Liver (tissue), 9 donors: Measurements from ENCODE around the gene DDIT4. TPM values are rescaled to one million over a fixed set of nuclear protein-coding genes. Genes with fewer than 3 reads are reported as not detected.

Experiments
- DNase-seq: peaks from one replicate; pipeline ENCODE4 v3.0.0-alpha.2; 2017; ENCODE audit warnings: low spot score
- H3K27ac ChIP-seq, 2 donors: one replicate each; pipeline ENCODE4 v1.7.0; 2013; ENCODE audit warnings: inconsistent platforms in 2 of 2, low read length in 2 of 2, control low read depth in 1 of 2, low read depth in 1 of 2, mild to moderate bottlenecking in 1 of 2
- H3K27me3 ChIP-seq, 4 donors: one replicate each; pipeline versions ENCODE4 v1.6.1 to v1.7.0; 2013; ENCODE audit warnings: low read length in 3 of 4, inconsistent platforms in 1 of 4, mild to moderate bottlenecking in 1 of 4, moderate library complexity in 1 of 4; ENCODE audit not compliant: control insufficient read depth in 4 of 4, insufficient read depth in 4 of 4
- H3K36me3 ChIP-seq, 4 donors: one replicate each; pipeline versions ENCODE4 v1.6.1 to v1.7.0; 2013; ENCODE audit warnings: low read length in 3 of 4, mild to moderate bottlenecking in 3 of 4, low read depth in 1 of 4, moderate library complexity in 1 of 4; ENCODE audit not compliant: control insufficient read depth in 4 of 4, insufficient read depth in 3 of 4
- H3K4me1 ChIP-seq, 4 donors: one replicate each; pipeline versions ENCODE4 v1.6.1 to v1.7.0; 2013; ENCODE audit warnings: low read length in 3 of 4, mild to moderate bottlenecking in 3 of 4, moderate library complexity in 1 of 4; ENCODE audit not compliant: control insufficient read depth in 4 of 4, insufficient read depth in 4 of 4
- H3K4me3 ChIP-seq, 3 donors: one replicate each; pipeline versions ENCODE4 v1.6.1 to v1.7.0; 2013; ENCODE audit warnings: low read length in 3 of 3, control low read depth in 1 of 3, low read depth in 1 of 3, mild to moderate bottlenecking in 1 of 3
- H3K9ac ChIP-seq, 2 donors: one replicate each; pipeline ENCODE4 v1.7.0; 2013; ENCODE audit warnings: low read length in 2 of 2, mild to moderate bottlenecking in 2 of 2, moderate library complexity in 2 of 2, control low read depth in 1 of 2, low read depth in 1 of 2
- H3K9me3 ChIP-seq, 4 donors: one replicate each; pipeline versions ENCODE4 v1.6.1 to v1.7.0; 2013; ENCODE audit warnings: low read length in 3 of 4; ENCODE audit not compliant: control insufficient read depth in 4 of 4
- EGR1 ChIP-seq, 2 donors: IDR thresholded peaks; 2 replicates each; pipeline ENCODE4 v1.6.1; 2016 to 2018; ENCODE audit warnings: antibody characterized with exemption in 2 of 2, low read depth in 2 of 2
- FOXA1 ChIP-seq: IDR thresholded peaks from 2 replicates; pipeline ENCODE4 v1.6.1; 2016; ENCODE audit warnings: antibody characterized with exemption
- FOXA2 ChIP-seq: IDR thresholded peaks from 2 replicates; pipeline ENCODE4 v1.6.1; 2016; ENCODE audit warnings: antibody characterized with exemption
- HNF4A ChIP-seq, 2 donors: conservative IDR thresholded peaks; 2 replicates each; pipeline ENCODE4 v1.6.1; 2016; ENCODE audit warnings: antibody characterized with exemption in 2 of 2, mild to moderate bottlenecking in 2 of 2
- HNF4G ChIP-seq: IDR thresholded peaks from 2 replicates; pipeline ENCODE4 v1.6.1; 2016; ENCODE audit warnings: antibody characterized with exemption
- NR2F2 ChIP-seq: IDR thresholded peaks from 2 replicates; pipeline ENCODE4 v1.6.1; 2016; ENCODE audit warnings: antibody characterized with exemption
- RAD21 ChIP-seq, 2 donors: IDR thresholded peaks; 2 replicates each; pipeline ENCODE4 v1.6.1; 2016; ENCODE audit warnings: antibody characterized with exemption in 2 of 2, mild to moderate bottlenecking in 2 of 2
- RXRA ChIP-seq, 2 donors: IDR thresholded peaks; 2 replicates each; pipeline ENCODE4 v1.6.1; 2017 to 2018; ENCODE audit warnings: antibody characterized with exemption in 2 of 2, mild to moderate bottlenecking in 1 of 2
- SP1 ChIP-seq: IDR thresholded peaks from 2 replicates; pipeline ENCODE4 v1.6.1; 2018; ENCODE audit warnings: antibody characterized with exemption, mild to moderate bottlenecking
- TAF1 ChIP-seq: conservative IDR thresholded peaks from 2 replicates; pipeline ENCODE4 v1.6.1; 2016; ENCODE audit warnings: antibody characterized with exemption, mild to moderate bottlenecking
- YY1 ChIP-seq: IDR thresholded peaks from 2 replicates; pipeline ENCODE4 v1.6.1; 2016; ENCODE audit warnings: antibody characterized with exemption, mild to moderate bottlenecking
- WGBS: extraction: QIAGEN DNeasy Blood & Tissue Kit; methylation state at CpG from one replicate; pipeline ENCODE4 v1.1.7; 2013; 5-methylcytosine and 5-hydroxymethylcytosine counted together
- polyA plus RNA-seq, 2 donors: library from polyadenylated mRNA; stranded (reverse) in 1 of 2; unstranded in 1 of 2; fragments of 200-250 nt in 1 of 2; fragments of >200 nt in 1 of 2; fragmentation: Nextera tagmentation in 1 of 2; extraction: Ambion mirVana in 1 of 2; gene quantifications; one replicate each; pipeline versions ENCODE4 v1.2.1 to v1.2.3, GENCODE V29; 2013 to 2015
- total RNA-seq, 2 donors: library from RNA; depleted of rRNA; stranded (reverse); fragments of >200 nt; gene quantifications; one replicate each; pipeline ENCODE4 v1.2.3, GENCODE V29; 2014
- TF ChIP-seq, protein P1 (sequence below): fragments of 150-350 bp; IDR thresholded peaks from 2 replicates; pipeline ENCODE4 v1.5.1; 2017; ENCODE audit warnings: improper control_type of control experiment, low read depth, low read length; ENCODE audit not compliant: missing input control
- TF ChIP-seq, protein P2 (sequence below): IDR thresholded peaks from 2 replicates; pipeline ENCODE4 v1.6.1; 2016; ENCODE audit warnings: antibody characterized with exemption
- TF ChIP-seq, protein P3 (sequence below): IDR thresholded peaks from 2 replicates; pipeline ENCODE4 v1.6.1; 2016; ENCODE audit warnings: antibody characterized with exemption
- donor health status: healthy.
- donor health status: healthy.
- donor health status: healthy.
- donor health status: healthy.
- donor health status: healthy.

DDIT4 gene
- total and polyA plus RNA-seq, 4 donors, result 18.4 to 69.0 (median 43.7) TPM

DNA sequence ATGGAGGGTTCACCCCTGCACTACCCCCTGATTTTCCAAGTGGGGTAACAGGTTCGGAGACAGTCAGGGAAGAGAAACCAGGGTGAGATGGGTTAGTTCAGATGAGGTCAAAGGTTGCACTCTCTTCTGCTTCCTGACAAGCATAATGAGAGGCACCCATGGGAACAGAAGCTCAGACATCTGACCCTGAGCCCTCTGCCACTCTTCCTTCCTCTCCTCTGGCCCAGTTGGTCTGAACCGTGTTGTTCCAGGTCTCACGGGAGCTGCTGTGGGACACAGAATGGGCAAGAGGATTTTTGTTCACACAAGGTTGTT lies 42.6 kb downstream of the DDIT4 start:
- no peak for DNase-seq
- H3K4me1 ChIP-seq, result peaks cover 18 to 54% (median 48%) of the 10 kb centered on the region in 4 donors
- WGBS, result 55% methylated on average over 3 of the region's 3 CpGs
- TF ChIP-seq, protein P1, sequence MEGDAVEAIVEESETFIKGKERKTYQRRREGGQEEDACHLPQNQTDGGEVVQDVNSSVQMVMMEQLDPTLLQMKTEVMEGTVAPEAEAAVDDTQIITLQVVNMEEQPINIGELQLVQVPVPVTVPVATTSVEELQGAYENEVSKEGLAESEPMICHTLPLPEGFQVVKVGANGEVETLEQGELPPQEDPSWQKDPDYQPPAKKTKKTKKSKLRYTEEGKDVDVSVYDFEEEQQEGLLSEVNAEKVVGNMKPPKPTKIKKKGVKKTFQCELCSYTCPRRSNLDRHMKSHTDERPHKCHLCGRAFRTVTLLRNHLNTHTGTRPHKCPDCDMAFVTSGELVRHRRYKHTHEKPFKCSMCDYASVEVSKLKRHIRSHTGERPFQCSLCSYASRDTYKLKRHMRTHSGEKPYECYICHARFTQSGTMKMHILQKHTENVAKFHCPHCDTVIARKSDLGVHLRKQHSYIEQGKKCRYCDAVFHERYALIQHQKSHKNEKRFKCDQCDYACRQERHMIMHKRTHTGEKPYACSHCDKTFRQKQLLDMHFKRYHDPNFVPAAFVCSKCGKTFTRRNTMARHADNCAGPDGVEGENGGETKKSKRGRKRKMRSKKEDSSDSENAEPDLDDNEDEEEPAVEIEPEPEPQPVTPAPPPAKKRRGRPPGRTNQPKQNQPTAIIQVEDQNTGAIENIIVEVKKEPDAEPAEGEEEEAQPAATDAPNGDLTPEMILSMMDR, result no peak
- TF ChIP-seq RXRA (IDR thresholded peaks at IDR 0.05) (no peak), NR2F2 (peak; percentile 85)
- peak overlapping the region; percentile 4 to 14 for H3K9ac ChIP-seq
- no peak overlapping the region for H3K4me3 ChIP-seq
- no peaks in the 10 kb centered on the region for H3K27me3 ChIP-seq
- no peaks in the 10 kb centered on the region for H3K36me3 ChIP-seq
- H3K9me3 ChIP-seq, result no peaks in the 10 kb centered on the region
- peak overlapping the region; percentile 91 for H3K27ac ChIP-seq

DNA sequence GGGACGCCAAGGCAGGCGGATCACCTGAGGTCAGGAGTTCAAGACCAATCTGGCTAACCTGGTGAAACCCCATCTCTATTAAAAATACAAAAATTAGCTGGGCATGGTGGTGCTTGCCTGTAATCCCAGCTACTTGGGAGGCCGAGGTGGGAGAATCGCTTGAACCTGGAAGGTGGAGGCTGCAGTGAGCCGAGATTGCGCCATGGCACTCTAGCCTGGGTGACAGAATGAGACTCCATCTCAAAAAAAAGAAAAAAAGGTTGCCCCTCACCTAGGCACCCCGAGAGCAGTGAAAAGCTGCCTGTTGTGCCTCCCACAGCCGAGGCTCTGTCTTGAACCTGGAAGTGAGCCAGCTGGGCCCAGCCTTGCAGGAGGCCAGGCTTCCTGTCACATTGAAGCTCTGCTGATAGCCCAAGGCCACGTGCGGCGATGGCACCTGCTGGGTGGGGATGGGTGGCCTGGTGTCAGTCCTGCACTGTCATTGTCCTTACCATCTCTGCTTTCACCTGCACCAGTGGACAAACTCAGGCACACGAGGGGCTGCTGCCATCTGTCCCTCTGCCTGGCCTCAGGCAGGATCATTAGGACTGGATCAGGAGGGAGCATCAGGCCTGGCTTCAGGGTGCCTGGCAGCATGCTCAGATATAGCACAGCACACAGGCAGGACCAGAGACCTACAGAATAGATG lies 43.2 kb downstream of the DDIT4 start:
- peak overlapping the region; percentile 91 for H3K27ac ChIP-seq
- no peak for TF ChIP-seq FOXA2
- no peak for TF ChIP-seq RAD21 (IDR thresholded peaks at IDR 0.05)
- no peak for TF ChIP-seq EGR1 (IDR thresholded peaks at IDR 0.05; ENCODE audit: low read depth in 2 of 2)
- TF ChIP-seq, protein P2, sequence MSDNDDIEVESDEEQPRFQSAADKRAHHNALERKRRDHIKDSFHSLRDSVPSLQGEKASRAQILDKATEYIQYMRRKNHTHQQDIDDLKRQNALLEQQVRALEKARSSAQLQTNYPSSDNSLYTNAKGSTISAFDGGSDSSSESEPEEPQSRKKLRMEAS, result peak; percentile 33
- TF ChIP-seq, protein P3, sequence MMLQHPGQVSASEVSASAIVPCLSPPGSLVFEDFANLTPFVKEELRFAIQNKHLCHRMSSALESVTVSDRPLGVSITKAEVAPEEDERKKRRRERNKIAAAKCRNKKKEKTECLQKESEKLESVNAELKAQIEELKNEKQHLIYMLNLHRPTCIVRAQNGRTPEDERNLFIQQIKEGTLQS, result no peak
- TF ChIP-seq YY1, result no peak
- TF ChIP-seq RXRA (IDR thresholded peaks at IDR 0.05), result peak; percentile 24 to 27
- peak; percentile 16 for TF ChIP-seq NR2F2
- peak; percentile 15 for TF ChIP-seq SP1
- TF ChIP-seq HNF4A (conservative IDR thresholded peaks at IDR 0.05), result no peak
- TF ChIP-seq TAF1, result no peak
- no peak for TF ChIP-seq FOXA1
- TF ChIP-seq HNF4G, result no peak
- TF ChIP-seq, protein P1, result no peak
- no peaks in the 10 kb centered on the region for H3K36me3 ChIP-seq
- no peaks in the 10 kb centered on the region for H3K9me3 ChIP-seq
- peaks cover 19 to 54% (median 48%) of the 10 kb centered on the region in 4 donors for H3K4me1 ChIP-seq
- H3K27me3 ChIP-seq, result no peaks in the 10 kb centered on the region
- peak overlapping the region in 1 of 2 donors; percentile 44 for H3K9ac ChIP-seq
- WGBS, result 51% methylated on average over 12 of the region's 12 CpGs
- H3K4me3 ChIP-seq, result no peak overlapping the region
- DNase-seq, result peak; percentile 65
